KMS-11 (cell line): Measurements from ENCODE around the gene CRYBA1.
"Not testable (repeated sequence)": the region's sequence is repeated elsewhere in the genome, so short reads cannot be mapped to it uniquely, and the experiment has no call there.

ENCODE experiments used
- H2AFZ ChIP-seq: fragments of 200-600 bp; sonication (generic); 2 replicates; pipeline ENCODE4 v1.6.1; 2016; ENCODE audit warnings: antibody characterized with exemption, mixed run types, low read depth
- H3K27ac ChIP-seq: fragments of 200-600 bp; sonication (generic); 2 replicates; pipeline ENCODE4 v1.6.1; 2016; ENCODE audit warnings: mild to moderate bottlenecking, mixed run types
- H3K27me3 ChIP-seq: fragments of 200-600 bp; sonication (generic); 2 replicates; pipeline ENCODE4 v1.6.1; 2017; ENCODE audit warnings: mild to moderate bottlenecking, low read depth, mixed run types, moderate library complexity; ENCODE audit not compliant: insufficient read depth
- H3K36me3 ChIP-seq: fragments of 200-600 bp; sonication (generic); 2 replicates; pipeline ENCODE4 v1.6.1; 2017; ENCODE audit warnings: mild to moderate bottlenecking, mixed run types; ENCODE audit not compliant: insufficient read depth
- H3K4me1 ChIP-seq: fragments of 200-600 bp; sonication (generic); 2 replicates; pipeline ENCODE4 v1.6.1; 2016; ENCODE audit warnings: mild to moderate bottlenecking, low read depth, mixed run types; ENCODE audit not compliant: poor library complexity, severe bottlenecking
- H3K4me2 ChIP-seq: fragments of 200-600 bp; sonication (generic); 2 replicates; pipeline ENCODE4 v1.7.0; 2016; ENCODE audit warnings: mild to moderate bottlenecking, mixed run types
- H3K4me3 ChIP-seq: fragments of 200-600 bp; sonication (generic); IDR thresholded peaks from 2 replicates; pipeline ENCODE4 v1.6.1; 2017; ENCODE audit warnings: low read depth, low read length, mixed read lengths; ENCODE audit not compliant: insufficient read depth
- H3K79me2 ChIP-seq: fragments of 200-600 bp; sonication (generic); 2 replicates; pipeline ENCODE4 v1.6.1; 2016; ENCODE audit warnings: low read depth, mixed run types; ENCODE audit not compliant: insufficient read depth
- H3K9ac ChIP-seq: fragments of 200-600 bp; sonication (generic); 2 replicates; pipeline ENCODE4 v1.6.1; 2016; ENCODE audit warnings: mild to moderate bottlenecking, mixed run types
- H4K20me1 ChIP-seq: fragments of 200-600 bp; sonication (generic); 2 replicates; pipeline ENCODE4 v1.6.1; 2016; ENCODE audit warnings: mild to moderate bottlenecking, mixed run types; ENCODE audit not compliant: insufficient read depth
- CTCF ChIP-seq: fragments of 200-600 bp; sonication (generic); conservative IDR thresholded peaks from 2 replicates; pipeline ENCODE4 v1.6.1; 2017; ENCODE audit warnings: low read depth, mild to moderate bottlenecking, antibody characterized with exemption, low read length, moderate library complexity, mixed read lengths

The CRYBA1 gene

DNA sequence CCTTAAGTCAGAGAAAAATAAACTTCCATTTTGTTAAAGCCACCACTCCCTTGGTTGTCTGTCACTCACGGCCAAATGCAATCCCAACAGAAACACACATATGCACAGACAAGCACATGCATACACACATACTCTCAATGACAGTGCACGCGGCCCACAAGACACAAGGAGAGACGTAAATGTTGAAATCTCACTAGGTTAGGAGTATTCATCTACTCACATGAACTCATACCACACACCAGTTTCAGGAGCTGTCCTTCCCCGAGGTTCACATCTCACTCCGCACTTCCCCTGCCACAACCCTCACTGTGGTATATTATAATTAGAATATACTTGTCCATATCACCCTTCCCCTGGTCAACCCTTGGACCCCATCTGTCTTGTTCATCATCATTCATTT lies 30.5 kb upstream of the CRYBA1 start:
- Histone ChIP-seq H3K4me3 (no peak overlapping the region), H3K79me2 (no peaks in the 10 kb centered on the region), H2AFZ (no peak overlapping the region), H4K20me1 (no peaks in the 10 kb centered on the region), H3K9ac (no peak overlapping the region), H3K27me3 (no peaks in the 10 kb centered on the region), H3K36me3 (no peaks in the 10 kb centered on the region), H3K27ac (no peak overlapping the region), H3K4me2 (no peak overlapping the region), H3K4me1 (peaks cover 4% of the 10 kb centered on the region)
- no peak for TF ChIP-seq CTCF

GRCh38 chr17:29216856-29217255 lies 29.8 kb upstream of the CRYBA1 start:
- H3K4me1 ChIP-seq = peaks cover 4% of the 10 kb centered on the region
- H3K9ac ChIP-seq = no peak overlapping the region
- no peak overlapping the region for H3K27ac ChIP-seq
- no peak overlapping the region; the same call in 1 of the 2 replicates for H2AFZ ChIP-seq
- no peak overlapping the region for H3K4me2 ChIP-seq
- TF ChIP-seq CTCF = no peak
- H3K79me2 ChIP-seq = no peaks in the 10 kb centered on the region
- no peak overlapping the region for H3K4me3 ChIP-seq
- H3K27me3 ChIP-seq = no peaks in the 10 kb centered on the region
- no peaks in the 10 kb centered on the region for H4K20me1 ChIP-seq
- H3K36me3 ChIP-seq = no peaks in the 10 kb centered on the region

DNA sequence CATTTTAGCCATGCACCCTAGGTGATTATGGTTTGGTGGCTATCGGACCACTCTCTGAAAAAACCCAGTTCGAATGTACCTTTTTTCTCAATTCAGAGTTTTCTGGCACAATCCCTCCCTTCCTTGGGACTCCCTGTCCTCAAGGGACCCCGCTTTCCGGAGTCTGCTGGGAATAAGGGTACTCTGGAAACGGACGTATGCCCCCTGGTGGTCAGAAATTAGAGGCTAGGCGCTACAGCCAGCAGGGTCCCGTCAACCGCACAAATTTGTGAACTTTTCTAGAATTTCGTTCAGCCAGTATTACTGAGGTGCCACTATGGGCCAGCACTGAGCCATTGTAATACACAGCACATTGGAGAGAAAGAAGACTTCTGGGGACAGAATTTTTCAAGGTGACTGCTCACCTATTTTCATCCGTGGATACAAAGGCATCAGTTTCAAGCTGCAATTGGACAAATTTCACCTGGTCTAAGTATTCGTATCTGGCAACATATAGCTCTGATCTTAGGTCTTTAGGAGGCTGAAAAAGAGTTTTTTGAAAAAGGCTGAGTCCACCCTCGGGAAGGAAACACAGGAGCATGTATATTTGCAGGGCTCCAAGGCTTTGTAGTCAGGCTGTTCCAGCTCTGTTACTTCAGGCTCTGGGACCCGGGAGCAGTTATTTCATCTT lies 27.1 kb upstream of the CRYBA1 start:
- Histone ChIP-seq H3K79me2 (no peaks in the 10 kb centered on the region), H3K9ac (no peak overlapping the region), H3K27me3 (no peaks in the 10 kb centered on the region), H3K4me2 (peak overlapping the region; percentile 30; the same call in 1 of the 2 replicates), H3K4me3 (no peak overlapping the region), H4K20me1 (no peaks in the 10 kb centered on the region), H3K27ac (no peak overlapping the region), H3K4me1 (peaks cover 4% of the 10 kb centered on the region), H2AFZ (peak overlapping the region; percentile 47), H3K36me3 (no peaks in the 10 kb centered on the region)
- peak; percentile 99 for TF ChIP-seq CTCF

GRCh38 chr17:29221338-29221737 lies 25.3 kb upstream of the CRYBA1 start:
- H3K79me2 ChIP-seq, H3K4me3 ChIP-seq, H4K20me1 ChIP-seq, H3K36me3 ChIP-seq, H3K27ac ChIP-seq, H3K9ac ChIP-seq, H3K27me3 ChIP-seq, H2AFZ ChIP-seq, H3K4me2 ChIP-seq: not testable (repeated sequence)
- peaks cover 12% of the 10 kb centered on the region for H3K4me1 ChIP-seq

- H3K27ac ChIP-seq = no peak overlapping the region
- H3K4me1 ChIP-seq = peaks cover 8% of the 10 kb centered on the region
- no peaks in the 10 kb centered on the region for H3K79me2 ChIP-seq
- no peak overlapping the region for H2AFZ ChIP-seq
- no peaks in the 10 kb centered on the region for H4K20me1 ChIP-seq
- no peak for TF ChIP-seq CTCF
- no peak overlapping the region for H3K4me2 ChIP-seq
- no peaks in the 10 kb centered on the region for H3K27me3 ChIP-seq
- no peak overlapping the region for H3K9ac ChIP-seq
- H3K36me3 ChIP-seq = no peaks in the 10 kb centered on the region
- H3K4me3 ChIP-seq = no peak overlapping the region
These were observed 21.3 kb upstream of the CRYBA1 start for GRCh38 chr17:29225396-29225795.
